GM18505 (cell line): Measurements from ENCODE around the gene NAP1L1.

ENCODE experiments used
- ATAC-seq: cut with Tn5 transposase; IDR thresholded peaks from one replicate; pipeline ENCODE4 v1.9.1; 2021; ENCODE audit not compliant: unreplicated experiment
- POLR2A ChIP-seq: IDR thresholded peaks from 4 replicates; pipeline ENCODE4 v1.6.1; 2011; ENCODE audit warnings: borderline replicate concordance; ENCODE audit not compliant: insufficient read depth, insufficient read length; ENCODE audit errors: extremely low read depth

The NAP1L1 gene

GRCh38 chr12:76106631-76107030, 22.1 kb upstream of the NAP1L1 start:
- no peak for TF ChIP-seq POLR2A
- ATAC-seq = no peak

- ATAC-seq = no peak
- TF ChIP-seq POLR2A = no peak
Observed at GRCh38 chr12:76103958-76104357, 19.5 kb upstream of the NAP1L1 start.

- TF ChIP-seq POLR2A = no peak
- ATAC-seq = no peak
Observed at GRCh38 chr12:76101739-76102385, 17.4 kb upstream of the NAP1L1 start.

- no peak for ATAC-seq
- TF ChIP-seq POLR2A = no peak
Observed at GRCh38 chr12:76096079-76096646, 11.7 kb upstream of the NAP1L1 start.

GRCh38 chr12:76094754-76095153, 10.3 kb upstream of the NAP1L1 start:
- no peak for ATAC-seq
- no peak for TF ChIP-seq POLR2A

GRCh38 chr12:76091246-76091754, 6.8 kb upstream of the NAP1L1 start:
- no peak for ATAC-seq
- no peak for TF ChIP-seq POLR2A

GRCh38 chr12:76085520-76085868, 1.0 kb upstream of the NAP1L1 start:
- no peak for ATAC-seq
- no peak for TF ChIP-seq POLR2A

- peak; percentile 56 for ATAC-seq
- no peak for TF ChIP-seq POLR2A
Observed at GRCh38 chr12:76084863-76085519, 506 bp upstream of the NAP1L1 start.

GRCh38 chr12:76083246-76083903, 1.1 kb downstream of the NAP1L1 start:
- no peak for TF ChIP-seq POLR2A
- ATAC-seq = no peak

- ATAC-seq = no peak
- TF ChIP-seq POLR2A = no peak
Observed at GRCh38 chr12:76081909-76082308, 2.6 kb downstream of the NAP1L1 start.

GRCh38 chr12:76080729-76081415, 3.6 kb downstream of the NAP1L1 start:
- TF ChIP-seq POLR2A = no peak

GRCh38 chr12:76080017-76080728, 4.3 kb downstream of the NAP1L1 start:
- TF ChIP-seq POLR2A = no peak
- no peak for ATAC-seq

More at GRCh38 chr12:76080729-76081415, 3.6 kb downstream of the NAP1L1 start:
- ATAC-seq = no peak
